GM23338 (cell line): ENCODE results near the gene ZNF70. TPM values are rescaled to one million over a fixed set of nuclear protein-coding genes. Genes with fewer than 3 reads are reported as not detected.

Experiments used
- ATAC-seq: fragments of 200-7000 bp; cut with Tn5 transposase; 3 replicates; pipeline ENCODE4 v1.9.1; 2020
- DNase-seq: peaks from one replicate; pipeline ENCODE4 v3.0.0-alpha.2; 2015; ENCODE audit warnings: low spot score
- H2AFZ ChIP-seq: fragments of 200-600 bp; sonication (generic); 2 replicates; pipeline ENCODE4 v1.8.0; 2016; ENCODE audit warnings: antibody characterized with exemption, mild to moderate bottlenecking, moderate library complexity
- H3F3A ChIP-seq: fragments of 200-600 bp; sonication (generic); replicated peaks from 2 replicates; pipeline ENCODE4 v1.8.0; 2017; ENCODE audit warnings: antibody characterized with exemption, mixed run types, low read depth
- H3K27ac ChIP-seq: fragments of 200-600 bp; sonication (generic); 2 replicates; pipeline ENCODE4 v1.6.1; 2016; ENCODE audit warnings: low read depth
- H3K27me3 ChIP-seq: fragments of 200-600 bp; sonication (generic); 2 replicates; pipeline ENCODE4 v1.8.0; 2016; ENCODE audit warnings: mild to moderate bottlenecking, mixed run types, moderate library complexity; ENCODE audit not compliant: insufficient read depth
- H3K36me3 ChIP-seq: fragments of 200-600 bp; sonication (generic); 2 replicates; pipeline ENCODE4 v1.8.0; 2016; ENCODE audit warnings: mild to moderate bottlenecking; ENCODE audit not compliant: insufficient read depth
- H3K4me1 ChIP-seq: fragments of 200-600 bp; sonication (generic); 2 replicates; pipeline ENCODE4 v1.8.0; 2016; ENCODE audit warnings: mild to moderate bottlenecking, moderate library complexity; ENCODE audit not compliant: insufficient read depth
- H3K4me2 ChIP-seq: fragments of 200-600 bp; sonication (generic); 2 replicates; pipeline ENCODE4 v1.7.1; 2017; ENCODE audit warnings: mixed run types
- H3K4me3 ChIP-seq: fragments of 200-600 bp; sonication (generic); 2 replicates; pipeline ENCODE4 v1.6.1; 2016; ENCODE audit warnings: mixed run types
- H3K79me2 ChIP-seq: fragments of 200-600 bp; sonication (generic); replicated peaks from 2 replicates; pipeline ENCODE4 v1.8.0; 2017; ENCODE audit warnings: mild to moderate bottlenecking; ENCODE audit not compliant: insufficient read depth
- H3K9me2 ChIP-seq: fragments of 200-600 bp; sonication (generic); 2 replicates; pipeline ENCODE4 v1.8.0; 2017; ENCODE audit not compliant: insufficient read depth
- H4K20me1 ChIP-seq: fragments of 200-600 bp; sonication (generic); replicated peaks from 2 replicates; pipeline ENCODE4 v1.8.0; 2017; ENCODE audit warnings: mild to moderate bottlenecking; ENCODE audit not compliant: insufficient read depth
- H3K27ac Mint-ChIP-seq: 2 replicates; pipeline ENCODE4 v1.8.0; 2020; ENCODE audit warnings: inconsistent platforms, mild to moderate bottlenecking, moderate library complexity, mixed read lengths
- H3K27me3 Mint-ChIP-seq: 3 replicates; pipeline ENCODE4 v1.8.0; 2022; ENCODE audit warnings: low read depth, mild to moderate bottlenecking, moderate library complexity, mixed read lengths, inconsistent platforms; ENCODE audit not compliant: insufficient read depth, poor library complexity
- H3K36me3 Mint-ChIP-seq: 3 replicates; pipeline ENCODE4 v1.8.0; 2021; ENCODE audit warnings: low read depth, mild to moderate bottlenecking, inconsistent platforms, moderate library complexity, mixed read lengths
- H3K4me1 Mint-ChIP-seq: 3 replicates; pipeline ENCODE4 v1.8.0; 2020; ENCODE audit warnings: mild to moderate bottlenecking, inconsistent platforms, mixed read lengths
- H3K4me3 Mint-ChIP-seq: 3 replicates; pipeline ENCODE4 v1.8.0; 2021; ENCODE audit warnings: moderate library complexity, mild to moderate bottlenecking, inconsistent platforms, mixed read lengths
- H3K9me3 Mint-ChIP-seq: 3 replicates; pipeline ENCODE4 v1.8.0; 2020; ENCODE audit warnings: moderate library complexity, mild to moderate bottlenecking, inconsistent platforms, mixed read lengths
- CREB1 ChIP-seq: fragments of 250-450 bp; sonication (Bioruptor Pico); IDR thresholded peaks from 2 replicates; pipeline ENCODE4 v1.5.0; 2020; ENCODE audit warnings: low read depth, mild to moderate bottlenecking, moderate library complexity
- EZH2 ChIP-seq: fragments of 200-600 bp; sonication (generic); IDR thresholded peaks from one replicate; pipeline ENCODE4 v1.8.0; 2017; ENCODE audit warnings: antibody characterized with exemption, mild to moderate bottlenecking, low read depth; ENCODE audit not compliant: unreplicated experiment
- EZH2phosphoT487 ChIP-seq: fragments of 200-600 bp; sonication (generic); IDR thresholded peaks from one replicate; pipeline ENCODE4 v1.8.1; 2018; ENCODE audit warnings: antibody characterized with exemption; ENCODE audit not compliant: unreplicated experiment
- JUNB ChIP-seq: IDR thresholded peaks from one replicate; pipeline ENCODE4 v1.6.1; 2016; ENCODE audit warnings: antibody characterized with exemption; ENCODE audit not compliant: unreplicated experiment
- NANOG ChIP-seq: IDR thresholded peaks from 2 replicates; pipeline ENCODE4 v1.6.1; 2016; ENCODE audit warnings: antibody characterized with exemption, borderline replicate concordance
- POLR2AphosphoS5 ChIP-seq: IDR thresholded peaks from 2 replicates; pipeline ENCODE4 v1.6.1; 2016; ENCODE audit warnings: antibody characterized with exemption, low read depth
- STAT1 ChIP-seq: IDR thresholded peaks from one replicate; pipeline ENCODE4 v1.6.1; 2016; ENCODE audit warnings: antibody characterized with exemption; ENCODE audit not compliant: unreplicated experiment
- ZNF114 ChIP-seq: fragments of 250-450 bp; sonication (Bioruptor Pico); IDR thresholded peaks from 2 replicates; pipeline ENCODE4 v1.5.0; 2020; ENCODE audit warnings: mild to moderate bottlenecking, moderate library complexity
- ZNF331 ChIP-seq: fragments of 250-450 bp; sonication (Bioruptor Pico); IDR thresholded peaks from 2 replicates; pipeline ENCODE4 v1.5.0; 2020; ENCODE audit warnings: low read depth, mild to moderate bottlenecking, moderate library complexity
- polyA plus RNA-seq: library from polyadenylated mRNA; unstranded; fragments of >200 nt; fragmentation: Nextera tagmentation; extraction: Ambion mirVana; gene quantifications from 2 replicates; pipeline ENCODE4 v1.2.1, GENCODE V29; 2016
- total RNA-seq: library from RNA; depleted of rRNA; stranded (reverse); fragments of >200 nt; shearing (Covaris generic); gene quantifications from 2 replicates; pipeline ENCODE4 v1.2.3, GENCODE V29; 2014
- TF ChIP-seq, protein P1 (sequence below): IDR thresholded peaks from one replicate; pipeline ENCODE4 v1.6.1; 2018; ENCODE audit warnings: antibody characterized with exemption; ENCODE audit not compliant: unreplicated experiment
- TF ChIP-seq, protein P2 (sequence below), 2 experiments: fragments of 200-600 bp in 1 of 2; sonication (generic) in 1 of 2; conservative IDR thresholded peaks; 2 replicates each; pipeline versions ENCODE4 v1.5.1 to v1.6.1; 2016 to 2017; ENCODE audit warnings: antibody characterized with exemption in 2 of 2, low read depth in 2 of 2, mild to moderate bottlenecking in 2 of 2, moderate library complexity in 1 of 2
- TF ChIP-seq, protein P3 (sequence below): fragments of 250-450 bp; sonication (Bioruptor Pico); IDR thresholded peaks from 2 replicates; pipeline ENCODE4 v1.5.0; 2020; ENCODE audit warnings: mild to moderate bottlenecking, moderate library complexity
- TF ChIP-seq, protein P4 (sequence below): IDR thresholded peaks from 2 replicates; pipeline ENCODE4 v1.6.1; 2016; ENCODE audit warnings: antibody characterized with exemption

Gene ZNF70
- total and polyA plus RNA-seq, 2 experiments from 2014 or later = 0.45 to 2.6 TPM

DNA sequence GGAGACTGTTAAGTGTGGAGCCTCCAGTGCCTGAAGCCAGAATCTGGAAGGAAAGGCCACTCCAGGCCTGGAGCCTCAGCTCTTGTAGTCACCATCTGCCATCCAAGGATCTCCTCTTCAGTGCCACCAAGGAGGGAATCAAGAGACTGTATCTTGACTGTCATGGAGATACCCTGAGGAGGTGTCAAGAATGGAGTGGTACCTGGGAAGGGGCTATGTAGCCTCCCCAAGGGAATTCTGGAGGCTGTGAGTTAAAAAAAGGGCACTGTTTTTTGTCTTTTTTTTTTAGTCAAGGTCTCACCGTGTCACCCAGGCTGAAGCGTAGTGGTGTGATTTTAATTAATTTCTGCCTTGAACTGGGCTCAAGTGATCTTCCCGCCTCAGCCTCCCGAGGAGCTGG, 8.7 kb upstream of the ZNF70 start (continued):
- TF ChIP-seq, protein P1, sequence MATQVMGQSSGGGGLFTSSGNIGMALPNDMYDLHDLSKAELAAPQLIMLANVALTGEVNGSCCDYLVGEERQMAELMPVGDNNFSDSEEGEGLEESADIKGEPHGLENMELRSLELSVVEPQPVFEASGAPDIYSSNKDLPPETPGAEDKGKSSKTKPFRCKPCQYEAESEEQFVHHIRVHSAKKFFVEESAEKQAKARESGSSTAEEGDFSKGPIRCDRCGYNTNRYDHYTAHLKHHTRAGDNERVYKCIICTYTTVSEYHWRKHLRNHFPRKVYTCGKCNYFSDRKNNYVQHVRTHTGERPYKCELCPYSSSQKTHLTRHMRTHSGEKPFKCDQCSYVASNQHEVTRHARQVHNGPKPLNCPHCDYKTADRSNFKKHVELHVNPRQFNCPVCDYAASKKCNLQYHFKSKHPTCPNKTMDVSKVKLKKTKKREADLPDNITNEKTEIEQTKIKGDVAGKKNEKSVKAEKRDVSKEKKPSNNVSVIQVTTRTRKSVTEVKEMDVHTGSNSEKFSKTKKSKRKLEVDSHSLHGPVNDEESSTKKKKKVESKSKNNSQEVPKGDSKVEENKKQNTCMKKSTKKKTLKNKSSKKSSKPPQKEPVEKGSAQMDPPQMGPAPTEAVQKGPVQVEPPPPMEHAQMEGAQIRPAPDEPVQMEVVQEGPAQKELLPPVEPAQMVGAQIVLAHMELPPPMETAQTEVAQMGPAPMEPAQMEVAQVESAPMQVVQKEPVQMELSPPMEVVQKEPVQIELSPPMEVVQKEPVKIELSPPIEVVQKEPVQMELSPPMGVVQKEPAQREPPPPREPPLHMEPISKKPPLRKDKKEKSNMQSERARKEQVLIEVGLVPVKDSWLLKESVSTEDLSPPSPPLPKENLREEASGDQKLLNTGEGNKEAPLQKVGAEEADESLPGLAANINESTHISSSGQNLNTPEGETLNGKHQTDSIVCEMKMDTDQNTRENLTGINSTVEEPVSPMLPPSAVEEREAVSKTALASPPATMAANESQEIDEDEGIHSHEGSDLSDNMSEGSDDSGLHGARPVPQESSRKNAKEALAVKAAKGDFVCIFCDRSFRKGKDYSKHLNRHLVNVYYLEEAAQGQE = no peak
- TF ChIP-seq EZH2phosphoT487 (no peak), ZNF331 (no peak)

DNA sequence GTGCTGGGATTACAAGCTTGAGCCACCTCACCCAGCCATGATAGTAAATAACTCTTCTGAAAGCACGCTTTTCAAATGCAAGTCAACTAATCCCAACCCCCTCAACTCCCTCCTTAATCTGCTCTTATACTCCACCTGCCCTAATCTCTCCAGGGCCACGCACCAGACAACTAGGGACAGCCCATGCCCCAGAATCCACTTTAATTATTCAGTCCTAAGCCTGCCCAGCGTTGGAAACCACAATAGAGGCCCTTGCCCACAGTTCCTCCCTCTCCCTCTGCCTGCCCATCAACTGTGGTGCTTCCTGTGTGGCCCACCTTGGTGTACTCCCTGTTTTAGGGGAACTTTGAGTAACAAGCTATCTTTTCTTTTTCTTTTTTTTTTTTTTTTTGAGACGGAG, 6.0 kb upstream of the ZNF70 start:
- Histone ChIP-seq H3K27me3 (no peaks in the 10 kb centered on the region), H4K20me1 (no peaks in the 10 kb centered on the region), H3K27ac (no peak overlapping the region), H3K36me3 (no peaks in the 10 kb centered on the region), H3K4me2 (peak overlapping the region; percentile 56; the same call in 1 of the 2 replicates), H2AFZ (peak overlapping the region; percentile 48; the same call in 1 of the 2 replicates), H3K79me2 (no peaks in the 10 kb centered on the region), H3K4me3 (no peak overlapping the region), H3K4me1 (peaks cover 12% of the 10 kb centered on the region; the same call in 1 of the 2 replicates), H3F3A (no peaks in the 10 kb centered on the region), H3K9me2 (no peaks in the 10 kb centered on the region)
- H3K27ac Mint-ChIP-seq = no peak overlapping the region; the same call in 1 of the 2 replicates
- no peak overlapping the region for H3K4me3 Mint-ChIP-seq
- H3K27me3 Mint-ChIP-seq = peaks cover 8% of the 10 kb centered on the region
- DNase-seq (peak; percentile 19), ATAC-seq (peak; percentile 20; the same call in 1 of the 3 replicates)
- H3K4me1 Mint-ChIP-seq = peaks cover 19% of the 10 kb centered on the region; the same call in 2 of the 3 replicates
- H3K9me3 Mint-ChIP-seq = no peaks in the 10 kb centered on the region
- H3K36me3 Mint-ChIP-seq = no peaks in the 10 kb centered on the region
- no peak for TF ChIP-seq ZNF331
- TF ChIP-seq, protein P2, sequence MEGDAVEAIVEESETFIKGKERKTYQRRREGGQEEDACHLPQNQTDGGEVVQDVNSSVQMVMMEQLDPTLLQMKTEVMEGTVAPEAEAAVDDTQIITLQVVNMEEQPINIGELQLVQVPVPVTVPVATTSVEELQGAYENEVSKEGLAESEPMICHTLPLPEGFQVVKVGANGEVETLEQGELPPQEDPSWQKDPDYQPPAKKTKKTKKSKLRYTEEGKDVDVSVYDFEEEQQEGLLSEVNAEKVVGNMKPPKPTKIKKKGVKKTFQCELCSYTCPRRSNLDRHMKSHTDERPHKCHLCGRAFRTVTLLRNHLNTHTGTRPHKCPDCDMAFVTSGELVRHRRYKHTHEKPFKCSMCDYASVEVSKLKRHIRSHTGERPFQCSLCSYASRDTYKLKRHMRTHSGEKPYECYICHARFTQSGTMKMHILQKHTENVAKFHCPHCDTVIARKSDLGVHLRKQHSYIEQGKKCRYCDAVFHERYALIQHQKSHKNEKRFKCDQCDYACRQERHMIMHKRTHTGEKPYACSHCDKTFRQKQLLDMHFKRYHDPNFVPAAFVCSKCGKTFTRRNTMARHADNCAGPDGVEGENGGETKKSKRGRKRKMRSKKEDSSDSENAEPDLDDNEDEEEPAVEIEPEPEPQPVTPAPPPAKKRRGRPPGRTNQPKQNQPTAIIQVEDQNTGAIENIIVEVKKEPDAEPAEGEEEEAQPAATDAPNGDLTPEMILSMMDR (conservative IDR thresholded peaks at IDR 0.05; ENCODE audit: low read depth in 2 of 2) = no peak
- TF ChIP-seq EZH2 = no peak
- no peak for TF ChIP-seq EZH2phosphoT487
- TF ChIP-seq, protein P3, sequence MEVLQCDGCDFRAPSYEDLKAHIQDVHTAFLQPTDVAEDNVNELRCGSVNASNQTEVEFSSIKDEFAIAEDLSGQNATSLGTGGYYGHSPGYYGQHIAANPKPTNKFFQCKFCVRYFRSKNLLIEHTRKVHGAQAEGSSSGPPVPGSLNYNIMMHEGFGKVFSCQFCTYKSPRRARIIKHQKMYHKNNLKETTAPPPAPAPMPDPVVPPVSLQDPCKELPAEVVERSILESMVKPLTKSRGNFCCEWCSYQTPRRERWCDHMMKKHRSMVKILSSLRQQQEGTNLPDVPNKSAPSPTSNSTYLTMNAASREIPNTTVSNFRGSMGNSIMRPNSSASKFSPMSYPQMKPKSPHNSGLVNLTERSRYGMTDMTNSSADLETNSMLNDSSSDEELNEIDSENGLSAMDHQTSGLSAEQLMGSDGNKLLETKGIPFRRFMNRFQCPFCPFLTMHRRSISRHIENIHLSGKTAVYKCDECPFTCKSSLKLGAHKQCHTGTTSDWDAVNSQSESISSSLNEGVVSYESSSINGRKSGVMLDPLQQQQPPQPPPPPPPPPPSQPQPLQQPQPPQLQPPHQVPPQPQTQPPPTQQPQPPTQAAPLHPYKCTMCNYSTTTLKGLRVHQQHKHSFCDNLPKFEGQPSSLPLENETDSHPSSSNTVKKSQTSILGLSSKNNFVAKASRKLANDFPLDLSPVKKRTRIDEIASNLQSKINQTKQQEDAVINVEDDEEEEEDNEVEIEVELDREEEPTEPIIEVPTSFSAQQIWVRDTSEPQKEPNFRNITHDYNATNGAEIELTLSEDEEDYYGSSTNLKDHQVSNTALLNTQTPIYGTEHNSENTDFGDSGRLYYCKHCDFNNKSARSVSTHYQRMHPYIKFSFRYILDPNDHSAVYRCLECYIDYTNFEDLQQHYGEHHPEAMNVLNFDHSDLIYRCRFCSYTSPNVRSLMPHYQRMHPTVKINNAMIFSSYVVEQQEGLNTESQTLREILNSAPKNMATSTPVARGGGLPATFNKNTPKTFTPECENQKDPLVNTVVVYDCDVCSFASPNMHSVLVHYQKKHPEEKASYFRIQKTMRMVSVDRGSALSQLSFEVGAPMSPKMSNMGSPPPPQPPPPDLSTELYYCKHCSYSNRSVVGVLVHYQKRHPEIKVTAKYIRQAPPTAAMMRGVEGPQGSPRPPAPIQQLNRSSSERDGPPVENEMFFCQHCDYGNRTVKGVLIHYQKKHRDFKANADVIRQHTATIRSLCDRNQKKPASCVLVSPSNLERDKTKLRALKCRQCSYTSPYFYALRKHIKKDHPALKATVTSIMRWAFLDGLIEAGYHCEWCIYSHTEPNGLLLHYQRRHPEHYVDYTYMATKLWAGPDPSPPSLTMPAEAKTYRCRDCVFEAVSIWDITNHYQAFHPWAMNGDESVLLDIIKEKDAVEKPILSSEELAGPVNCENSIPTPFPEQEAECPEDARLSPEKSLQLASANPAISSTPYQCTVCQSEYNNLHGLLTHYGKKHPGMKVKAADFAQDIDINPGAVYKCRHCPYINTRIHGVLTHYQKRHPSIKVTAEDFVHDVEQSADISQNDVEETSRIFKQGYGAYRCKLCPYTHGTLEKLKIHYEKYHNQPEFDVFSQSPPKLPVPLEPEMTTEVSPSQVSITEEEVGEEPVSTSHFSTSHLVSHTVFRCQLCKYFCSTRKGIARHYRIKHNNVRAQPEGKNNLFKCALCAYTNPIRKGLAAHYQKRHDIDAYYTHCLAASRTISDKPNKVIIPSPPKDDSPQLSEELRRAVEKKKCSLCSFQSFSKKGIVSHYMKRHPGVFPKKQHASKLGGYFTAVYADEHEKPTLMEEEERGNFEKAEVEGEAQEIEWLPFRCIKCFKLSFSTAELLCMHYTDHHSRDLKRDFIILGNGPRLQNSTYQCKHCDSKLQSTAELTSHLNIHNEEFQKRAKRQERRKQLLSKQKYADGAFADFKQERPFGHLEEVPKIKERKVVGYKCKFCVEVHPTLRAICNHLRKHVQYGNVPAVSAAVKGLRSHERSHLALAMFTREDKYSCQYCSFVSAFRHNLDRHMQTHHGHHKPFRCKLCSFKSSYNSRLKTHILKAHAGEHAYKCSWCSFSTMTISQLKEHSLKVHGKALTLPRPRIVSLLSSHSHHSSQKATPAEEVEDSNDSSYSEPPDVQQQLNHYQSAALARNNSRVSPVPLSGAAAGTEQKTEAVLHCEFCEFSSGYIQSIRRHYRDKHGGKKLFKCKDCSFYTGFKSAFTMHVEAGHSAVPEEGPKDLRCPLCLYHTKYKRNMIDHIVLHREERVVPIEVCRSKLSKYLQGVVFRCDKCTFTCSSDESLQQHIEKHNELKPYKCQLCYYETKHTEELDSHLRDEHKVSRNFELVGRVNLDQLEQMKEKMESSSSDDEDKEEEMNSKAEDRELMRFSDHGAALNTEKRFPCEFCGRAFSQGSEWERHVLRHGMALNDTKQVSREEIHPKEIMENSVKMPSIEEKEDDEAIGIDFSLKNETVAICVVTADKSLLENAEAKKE (CRISPR knock-in tag) = no peak
- TF ChIP-seq NANOG = no peak
- no peak for TF ChIP-seq JUNB
- TF ChIP-seq CREB1 (CRISPR knock-in tag) = no peak
- TF ChIP-seq ZNF114 (CRISPR knock-in tag) = no peak
- TF ChIP-seq, protein P4, sequence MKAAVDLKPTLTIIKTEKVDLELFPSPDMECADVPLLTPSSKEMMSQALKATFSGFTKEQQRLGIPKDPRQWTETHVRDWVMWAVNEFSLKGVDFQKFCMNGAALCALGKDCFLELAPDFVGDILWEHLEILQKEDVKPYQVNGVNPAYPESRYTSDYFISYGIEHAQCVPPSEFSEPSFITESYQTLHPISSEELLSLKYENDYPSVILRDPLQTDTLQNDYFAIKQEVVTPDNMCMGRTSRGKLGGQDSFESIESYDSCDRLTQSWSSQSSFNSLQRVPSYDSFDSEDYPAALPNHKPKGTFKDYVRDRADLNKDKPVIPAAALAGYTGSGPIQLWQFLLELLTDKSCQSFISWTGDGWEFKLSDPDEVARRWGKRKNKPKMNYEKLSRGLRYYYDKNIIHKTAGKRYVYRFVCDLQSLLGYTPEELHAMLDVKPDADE = no peak
- TF ChIP-seq STAT1 = no peak
- no peak for TF ChIP-seq POLR2AphosphoS5
